ENCODE measurements around the gene RAI1.

Gene RAI1

DNA sequence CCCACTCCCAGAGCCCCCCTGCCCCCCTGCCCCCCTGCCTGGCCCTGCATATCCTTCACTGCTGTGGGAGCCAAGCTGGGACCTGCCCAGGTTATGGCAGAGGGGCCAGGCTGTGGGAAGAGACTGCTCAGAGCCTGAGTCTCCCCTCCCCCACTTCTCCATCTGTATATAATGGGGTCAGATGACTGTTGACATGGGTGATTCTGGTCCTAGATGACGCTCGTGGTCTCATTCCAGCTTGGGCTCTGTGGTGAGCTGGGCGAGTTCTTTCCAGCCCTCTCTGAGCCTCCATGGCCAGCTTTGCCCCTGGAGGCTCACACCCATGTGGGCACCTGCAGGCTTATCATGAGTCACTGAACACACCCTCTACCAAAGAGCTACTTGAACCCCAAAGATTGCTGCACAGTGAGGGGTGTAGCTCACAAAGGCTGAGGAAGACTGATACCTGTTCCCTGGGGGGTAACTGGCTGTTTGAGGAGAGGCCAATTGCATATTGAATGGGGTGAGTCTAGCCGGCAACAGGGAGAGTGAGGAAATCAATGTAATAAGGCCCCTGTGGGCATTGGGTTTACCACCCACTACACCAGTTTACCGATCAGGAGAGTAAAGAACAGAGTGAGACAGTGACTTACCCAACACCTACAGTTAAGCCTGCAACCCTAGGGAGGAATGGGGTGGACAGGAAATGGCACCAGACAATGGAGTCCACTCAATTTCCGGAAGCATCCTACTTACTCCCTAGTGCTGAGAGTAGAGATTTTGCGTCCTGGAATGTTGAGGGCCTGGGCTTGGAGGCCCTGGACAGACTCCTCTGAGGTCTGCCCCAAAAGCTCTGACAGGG, 159.7 kb downstream of the RAI1 start:
- TF ChIP-seq, protein P1, sequence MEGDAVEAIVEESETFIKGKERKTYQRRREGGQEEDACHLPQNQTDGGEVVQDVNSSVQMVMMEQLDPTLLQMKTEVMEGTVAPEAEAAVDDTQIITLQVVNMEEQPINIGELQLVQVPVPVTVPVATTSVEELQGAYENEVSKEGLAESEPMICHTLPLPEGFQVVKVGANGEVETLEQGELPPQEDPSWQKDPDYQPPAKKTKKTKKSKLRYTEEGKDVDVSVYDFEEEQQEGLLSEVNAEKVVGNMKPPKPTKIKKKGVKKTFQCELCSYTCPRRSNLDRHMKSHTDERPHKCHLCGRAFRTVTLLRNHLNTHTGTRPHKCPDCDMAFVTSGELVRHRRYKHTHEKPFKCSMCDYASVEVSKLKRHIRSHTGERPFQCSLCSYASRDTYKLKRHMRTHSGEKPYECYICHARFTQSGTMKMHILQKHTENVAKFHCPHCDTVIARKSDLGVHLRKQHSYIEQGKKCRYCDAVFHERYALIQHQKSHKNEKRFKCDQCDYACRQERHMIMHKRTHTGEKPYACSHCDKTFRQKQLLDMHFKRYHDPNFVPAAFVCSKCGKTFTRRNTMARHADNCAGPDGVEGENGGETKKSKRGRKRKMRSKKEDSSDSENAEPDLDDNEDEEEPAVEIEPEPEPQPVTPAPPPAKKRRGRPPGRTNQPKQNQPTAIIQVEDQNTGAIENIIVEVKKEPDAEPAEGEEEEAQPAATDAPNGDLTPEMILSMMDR (IDR thresholded peaks at IDR 0.05; ENCODE audit: control insufficient read depth, extremely low read depth, insufficient read depth): no peak
- DNase-seq (ENCODE audit: low read depth): no peak
- peak overlapping the region; percentile 24; the same call in 1 of the 2 replicates for H3K4me3 ChIP-seq (ENCODE audit: low read depth, low read length)

DNA sequence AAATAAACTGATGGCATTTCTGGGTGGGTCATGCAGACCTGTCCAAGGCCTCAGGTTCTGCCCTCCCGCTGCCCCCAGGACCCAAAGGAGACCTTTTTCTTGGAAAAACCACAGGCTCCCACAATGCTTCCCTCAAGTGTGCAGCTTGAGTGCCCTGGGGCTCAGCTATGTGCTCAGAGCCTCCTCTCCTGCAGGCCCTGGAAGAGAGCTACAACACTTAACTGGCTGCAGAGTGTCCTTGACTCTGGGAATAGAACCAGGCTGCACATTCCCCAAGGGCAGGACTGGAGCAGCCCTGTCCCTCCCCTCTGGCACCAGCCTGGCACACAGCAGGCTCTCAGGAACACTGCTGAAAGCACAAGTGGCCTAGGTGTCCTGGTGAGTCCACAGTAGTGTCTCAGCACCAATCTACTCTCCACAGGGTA, 160.4 kb downstream of the RAI1 start:
- TF ChIP-seq, protein P1 (IDR thresholded peaks at IDR 0.05; ENCODE audit: control insufficient read depth, extremely low read depth, insufficient read depth): 0 out of 2 replicates have a peak, but pooled peaks have one; percentile 0
- DNase-seq (ENCODE audit: low read depth): peak; percentile 82
- no peak overlapping the region for H3K4me3 ChIP-seq (ENCODE audit: low read depth, low read length)

DNA sequence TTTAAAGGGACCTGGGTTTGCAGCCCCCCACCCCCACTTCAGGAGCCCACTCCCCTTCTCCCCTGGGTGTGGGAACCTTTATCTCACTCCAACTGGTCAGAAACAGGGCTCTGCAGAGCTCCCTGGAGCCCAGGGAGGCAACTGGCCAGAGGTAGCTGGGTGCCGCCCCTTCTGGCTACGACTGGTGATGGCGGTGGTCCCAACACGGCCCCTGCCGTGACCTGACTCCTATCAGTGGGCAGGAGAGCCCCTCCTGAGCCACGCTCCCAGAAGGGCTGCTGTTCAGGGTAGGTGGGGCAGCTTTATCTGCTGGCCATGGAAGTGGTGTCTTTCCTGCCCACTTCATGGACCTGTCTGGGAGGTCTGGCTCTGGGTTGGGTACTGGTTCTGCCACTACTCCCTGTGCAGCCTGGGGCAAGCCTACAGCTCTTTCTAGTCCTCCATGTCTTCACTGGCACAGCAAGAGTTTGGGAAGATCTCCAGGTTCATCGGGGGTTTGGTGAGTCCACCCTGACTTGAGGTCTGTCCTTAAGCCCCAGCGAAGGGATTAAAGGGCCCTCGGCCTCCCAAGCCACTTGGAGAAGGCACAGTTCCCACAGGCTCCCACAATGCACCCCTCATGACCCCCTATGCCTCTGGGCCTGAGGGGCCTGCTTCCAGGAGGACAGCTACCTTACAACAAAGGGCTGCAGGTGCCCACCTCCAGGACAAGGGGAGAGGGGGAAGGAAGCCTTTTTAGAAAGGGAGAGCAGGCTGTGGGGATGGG, 161.0 kb downstream of the RAI1 start:
- TF ChIP-seq, protein P1 (IDR thresholded peaks at IDR 0.05; ENCODE audit: control insufficient read depth, extremely low read depth, insufficient read depth): no peak
- H3K4me3 ChIP-seq (ENCODE audit: low read depth, low read length): no peak overlapping the region
- no peak for DNase-seq (ENCODE audit: low read depth)

DNA sequence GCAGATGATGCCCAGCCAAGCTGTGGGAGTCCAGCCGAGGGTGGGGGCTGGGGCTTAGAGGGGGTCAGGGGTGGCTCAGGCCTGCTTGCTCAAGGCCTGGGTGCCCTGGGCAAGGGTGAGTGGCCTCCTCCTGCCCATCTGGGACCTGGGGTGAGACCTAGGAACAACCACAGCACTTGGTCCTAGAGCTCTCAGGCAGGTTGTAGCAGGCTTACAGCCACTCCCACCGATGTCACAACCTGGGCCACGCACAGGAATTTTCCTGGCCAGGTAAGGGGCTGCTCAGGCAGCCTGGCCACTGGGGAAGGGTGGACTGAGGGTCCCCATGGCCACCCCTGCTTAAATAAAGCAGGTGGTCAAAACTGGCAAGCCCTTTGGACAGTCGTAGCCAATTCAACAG, 161.8 kb downstream of the RAI1 start:
- TF ChIP-seq, protein P1 (IDR thresholded peaks at IDR 0.05; ENCODE audit: control insufficient read depth, extremely low read depth, insufficient read depth): no peak

DNA sequence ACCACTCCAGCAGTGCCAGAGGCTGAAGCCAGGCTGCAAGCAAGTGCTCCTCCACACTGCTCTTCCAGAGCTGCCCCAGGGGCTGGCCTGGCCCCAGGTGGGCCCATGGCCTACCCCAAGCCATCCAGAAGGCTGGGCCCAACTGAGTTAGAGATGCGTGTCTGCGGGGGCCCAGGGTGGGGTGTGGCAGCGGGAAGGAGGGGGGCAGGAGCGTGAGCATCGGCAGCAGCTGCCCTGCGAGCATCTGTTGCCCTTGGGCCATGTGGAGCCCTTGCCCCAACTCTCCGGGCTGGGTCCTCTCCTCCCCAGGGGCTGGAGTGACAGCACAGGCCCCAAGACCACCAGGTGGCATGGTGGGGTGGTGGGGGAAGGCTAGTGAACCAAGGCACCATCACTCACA, 162.8 kb downstream of the RAI1 start:
- TF ChIP-seq, protein P1 (IDR thresholded peaks at IDR 0.05; ENCODE audit: control insufficient read depth, extremely low read depth, insufficient read depth): no peak
- DNase-seq (ENCODE audit: low read depth): no peak

More for the DNA sequence above, 161.8 kb downstream of the RAI1 start:
- H3K4me3 ChIP-seq (ENCODE audit: low read depth, low read length): no peak overlapping the region
- no peak for DNase-seq (ENCODE audit: low read depth)

DNA sequence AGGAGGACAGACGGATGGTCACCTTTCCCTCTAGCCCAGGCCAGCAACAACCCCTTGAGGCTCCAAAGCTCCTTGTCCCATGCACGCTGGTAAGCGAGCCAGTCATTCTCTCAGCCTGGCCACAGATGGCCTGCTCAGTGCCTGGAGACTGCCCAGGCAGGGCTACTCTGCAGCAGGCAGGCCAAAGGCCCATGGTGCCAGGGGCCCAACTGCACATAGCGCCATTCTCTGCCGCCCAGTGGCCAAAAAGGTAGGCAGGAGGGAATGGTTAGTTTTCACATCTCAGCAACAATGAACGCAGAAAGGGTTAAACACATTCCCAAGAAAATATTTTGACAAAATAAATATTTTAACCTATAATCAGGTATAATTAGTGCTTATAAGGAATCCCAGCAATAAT, 163.2 kb downstream of the RAI1 start:
- TF ChIP-seq, protein P1 (IDR thresholded peaks at IDR 0.05; ENCODE audit: control insufficient read depth, extremely low read depth, insufficient read depth): no peak
- H3K4me3 ChIP-seq (ENCODE audit: low read depth, low read length): no peak overlapping the region
- no peak for DNase-seq (ENCODE audit: low read depth)

More for the DNA sequence above, 162.8 kb downstream of the RAI1 start:
- H3K4me3 ChIP-seq (ENCODE audit: low read depth, low read length): no peak overlapping the region
